Measurements from ENCODE around the gene FLCN. TPM values are rescaled to one million over a fixed set of nuclear protein-coding genes. Genes with fewer than 3 reads are reported as not detected.

The FLCN gene
- total RNA-seq, 2 donors from 2014 or later: 34.2 to 36.7 TPM

DNA sequence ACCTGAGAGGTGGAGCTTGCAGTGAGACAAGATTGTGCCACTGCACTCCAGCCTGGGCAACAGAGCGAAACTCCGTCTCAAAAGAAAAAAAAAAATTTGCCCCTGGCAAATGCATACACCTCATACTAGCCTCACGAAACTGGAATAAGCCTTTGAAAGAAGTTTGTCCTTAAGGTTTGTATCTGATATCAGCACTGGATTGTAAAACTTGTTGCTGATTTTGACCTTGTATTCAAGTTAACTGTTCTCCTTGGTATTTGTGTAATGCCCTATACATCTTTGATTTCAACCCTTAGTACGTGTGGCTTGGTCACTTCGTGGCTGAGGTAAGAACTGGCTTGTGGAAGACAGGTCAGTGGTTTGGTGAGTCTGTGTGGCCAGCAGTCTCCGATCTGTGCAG lies 6.2 kb upstream of the FLCN start:
- Histone ChIP-seq H3K27ac (no peak overlapping the region), H3K4me3 (no peak overlapping the region), H3K27me3 (no peaks in the 10 kb centered on the region), H3K9ac (ENCODE audit: low read depth in 2 of 2, low read length in 2 of 2) (no peak overlapping the region), H3K36me3 (no peaks in the 10 kb centered on the region), H3K4me1 (no peaks in the 10 kb centered on the region), H3K9me3 (no peaks in the 10 kb centered on the region)
- intact Hi-C loops (cut with DNase I): no loop called here
- no peak for DNase-seq
- TF ChIP-seq, protein P1, sequence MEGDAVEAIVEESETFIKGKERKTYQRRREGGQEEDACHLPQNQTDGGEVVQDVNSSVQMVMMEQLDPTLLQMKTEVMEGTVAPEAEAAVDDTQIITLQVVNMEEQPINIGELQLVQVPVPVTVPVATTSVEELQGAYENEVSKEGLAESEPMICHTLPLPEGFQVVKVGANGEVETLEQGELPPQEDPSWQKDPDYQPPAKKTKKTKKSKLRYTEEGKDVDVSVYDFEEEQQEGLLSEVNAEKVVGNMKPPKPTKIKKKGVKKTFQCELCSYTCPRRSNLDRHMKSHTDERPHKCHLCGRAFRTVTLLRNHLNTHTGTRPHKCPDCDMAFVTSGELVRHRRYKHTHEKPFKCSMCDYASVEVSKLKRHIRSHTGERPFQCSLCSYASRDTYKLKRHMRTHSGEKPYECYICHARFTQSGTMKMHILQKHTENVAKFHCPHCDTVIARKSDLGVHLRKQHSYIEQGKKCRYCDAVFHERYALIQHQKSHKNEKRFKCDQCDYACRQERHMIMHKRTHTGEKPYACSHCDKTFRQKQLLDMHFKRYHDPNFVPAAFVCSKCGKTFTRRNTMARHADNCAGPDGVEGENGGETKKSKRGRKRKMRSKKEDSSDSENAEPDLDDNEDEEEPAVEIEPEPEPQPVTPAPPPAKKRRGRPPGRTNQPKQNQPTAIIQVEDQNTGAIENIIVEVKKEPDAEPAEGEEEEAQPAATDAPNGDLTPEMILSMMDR (IDR thresholded peaks at IDR 0.05): no peak

DNA sequence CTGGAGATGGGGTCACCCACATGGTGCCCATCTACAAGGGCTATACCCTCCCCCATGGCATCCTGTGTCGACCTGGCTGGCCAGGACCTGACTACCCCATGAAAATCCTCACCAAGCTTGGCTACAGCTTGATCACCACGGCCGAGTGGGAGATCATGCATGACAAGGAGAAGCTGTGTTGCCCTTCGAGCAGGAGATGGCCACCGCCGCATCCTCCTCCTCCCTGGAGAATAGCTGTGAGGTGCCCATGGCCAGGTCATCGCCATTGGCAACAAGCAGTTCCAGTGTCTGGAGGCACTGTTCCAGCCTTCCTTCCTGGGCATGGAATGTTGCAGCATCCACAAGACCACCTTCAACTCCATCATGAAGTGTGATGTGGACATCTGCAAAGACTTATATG lies 5.3 kb upstream of the FLCN start:
- Histone ChIP-seq H3K27ac (no peak overlapping the region), H3K27me3 (no peaks in the 10 kb centered on the region), H3K9me3 (no peaks in the 10 kb centered on the region), H3K9ac (ENCODE audit: low read depth in 2 of 2, low read length in 2 of 2) (no peak overlapping the region), H3K4me1 (no peaks in the 10 kb centered on the region), H3K36me3 (no peaks in the 10 kb centered on the region), H3K4me3 (no peak overlapping the region)
- intact Hi-C loops (cut with DNase I): no loop called here
- TF ChIP-seq, protein P1 (IDR thresholded peaks at IDR 0.05): no peak
- no peak for DNase-seq

DNA sequence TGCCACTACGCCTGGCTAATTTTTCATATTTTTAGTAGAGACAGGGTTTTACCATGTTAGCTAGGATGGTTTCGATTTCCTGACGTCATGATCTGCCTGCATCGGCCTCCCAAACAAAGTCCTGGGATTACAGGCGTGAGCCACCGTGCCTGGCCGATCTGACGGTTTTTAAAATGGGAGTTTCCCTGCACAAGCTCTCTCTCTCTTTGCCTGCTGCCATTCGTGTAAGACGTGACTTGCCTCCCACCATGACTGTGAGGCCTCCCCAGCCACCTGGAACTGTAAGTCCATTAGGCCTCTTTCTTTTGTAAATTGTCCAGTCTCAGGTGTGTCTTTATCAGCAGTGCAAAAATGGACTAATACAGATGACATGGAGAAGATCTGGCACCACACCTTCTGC lies 4.7 kb upstream of the FLCN start:
- Histone ChIP-seq H3K27ac (no peak overlapping the region), H3K36me3 (no peaks in the 10 kb centered on the region), H3K27me3 (no peaks in the 10 kb centered on the region), H3K4me1 (no peaks in the 10 kb centered on the region), H3K9me3 (no peaks in the 10 kb centered on the region), H3K9ac (ENCODE audit: low read depth in 2 of 2, low read length in 2 of 2) (no peak overlapping the region), H3K4me3 (no peak overlapping the region)
- TF ChIP-seq, protein P1 (IDR thresholded peaks at IDR 0.05): no peak
- intact Hi-C loops (cut with DNase I): no loop called here
- DNase-seq: no peak

DNA sequence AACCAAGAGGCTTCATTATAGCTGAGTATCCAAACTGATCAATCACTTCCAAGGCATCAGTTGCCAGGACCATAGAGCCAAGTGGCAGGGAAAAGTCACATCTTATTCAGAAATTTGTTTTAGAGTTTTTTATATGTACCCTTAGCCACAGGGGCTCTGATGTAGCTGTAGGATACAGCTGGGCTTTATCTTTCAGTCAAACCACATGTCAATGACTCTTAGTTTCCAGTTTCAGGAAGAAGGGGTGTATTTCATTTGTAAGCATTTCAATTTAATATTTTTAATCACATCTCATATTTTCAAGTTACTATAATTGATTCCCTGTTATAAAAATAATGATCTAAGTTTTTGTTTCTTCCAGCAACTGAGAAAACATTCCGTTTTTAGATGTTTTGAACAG lies 2.9 kb upstream of the FLCN start:
- H3K9me3 ChIP-seq: no peaks in the 10 kb centered on the region
- no peak overlapping the region for H3K4me3 ChIP-seq
- no peaks in the 10 kb centered on the region for H3K36me3 ChIP-seq
- H3K9ac ChIP-seq (ENCODE audit: low read depth in 2 of 2, low read length in 2 of 2): no peak overlapping the region
- intact Hi-C loops (cut with DNase I): no loop called here
- TF ChIP-seq, protein P1 (IDR thresholded peaks at IDR 0.05): no peak
- no peak for DNase-seq
- H3K27me3 ChIP-seq: no peaks in the 10 kb centered on the region
- H3K4me1 ChIP-seq: no peaks in the 10 kb centered on the region
- H3K27ac ChIP-seq: no peak overlapping the region

DNA sequence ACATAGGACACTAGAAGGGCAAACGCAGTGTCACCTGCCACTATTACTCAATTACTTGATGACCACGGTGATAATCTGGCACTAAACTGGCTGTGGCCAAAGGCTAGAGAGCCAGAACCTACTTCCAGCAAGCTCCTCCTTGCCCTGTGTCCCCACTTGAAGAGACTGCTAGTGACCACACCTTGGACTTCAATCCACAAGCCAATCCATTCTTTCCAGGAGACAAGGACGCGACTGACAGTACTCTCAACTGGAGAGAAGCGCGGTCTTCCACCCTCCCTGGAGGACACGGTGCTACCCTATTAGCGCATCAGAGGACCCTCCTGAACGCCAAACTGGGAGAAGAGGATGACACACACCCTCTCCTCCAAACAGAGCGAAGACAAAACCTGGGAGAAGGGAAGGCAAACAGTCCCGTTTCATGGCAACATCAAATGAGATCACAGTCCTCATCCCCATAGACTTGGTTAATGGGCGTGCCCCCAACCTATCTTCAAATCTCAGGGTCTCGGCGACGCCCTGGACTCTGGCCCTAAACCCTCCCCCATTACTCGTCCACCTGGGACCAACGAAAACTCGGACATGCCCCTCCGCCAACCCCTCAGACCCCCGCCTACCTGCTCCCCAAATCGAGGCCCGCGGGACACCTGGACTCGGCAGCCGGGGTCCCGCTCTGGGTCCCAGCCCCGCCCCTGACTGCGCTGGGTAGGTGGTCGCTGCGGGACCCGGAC lies 508 bp downstream of the FLCN start:
- Histone ChIP-seq H3K9me3 (no peaks in the 10 kb centered on the region), H3K9ac (ENCODE audit: low read depth in 2 of 2, low read length in 2 of 2) (peak overlapping the region; percentile 95 to 96), H3K27ac (peak overlapping the region; percentile 78), H3K4me1 (no peaks in the 10 kb centered on the region), H3K4me3 (peak overlapping the region; percentile 90), H3K36me3 (peaks cover 3% of the 10 kb centered on the region), H3K27me3 (no peaks in the 10 kb centered on the region)
- TF ChIP-seq, protein P1 (IDR thresholded peaks at IDR 0.05): no peak
- intact Hi-C loops (cut with DNase I): no loop called here
- peak; percentile 46 for DNase-seq
